HepG2 (cell line): ENCODE measurements around the gene ZNF763. TPM values are rescaled to one million over a fixed set of nuclear protein-coding genes. Genes with fewer than 3 reads are reported as not detected.

Source experiments
- ATAC-seq: fragments of 200-7000 bp; cut with Tn5 transposase; 3 replicates; pipeline ENCODE4 v1.9.1; 2020; ENCODE audit warnings: mild to moderate bottlenecking, moderate library complexity
- BruUV-seq: library from RNA; stranded (reverse); fragments of 400-500 nt; replicated peaks from 2 replicates; lab custom pipeline; 2021; lab: Mats Ljungman, UMichigan
- CTCF ChIA-PET: fragments of 300-600 bp; formaldehyde crosslinking; extraction: SDS; loops from one replicate; lab custom pipeline; 2021; ENCODE audit warnings: low total read pairs, inconsistent platforms, low intra/inter-chr PET ratio; lab: Yijun Ruan, JAX
- POLR2A ChIA-PET: fragments of 350-600 bp; sonication (Branson Sonifier 250); formaldehyde crosslinking; loops from one replicate; lab custom pipeline; 2020; ENCODE audit warnings: antibody characterized with exemption, inconsistent platforms; lab: Yijun Ruan, JAX
- DNase-seq: peaks from one replicate; pipeline ENCODE4 v3.0.0-alpha.2; 2015; ENCODE audit warnings: low spot score
- FAIRE-seq: peaks from 3 replicates; lab custom pipeline; 2011; peaks lifted over from hg19 to GRCh38; lab: Jason Lieb, UNC
- H2AFZ ChIP-seq: one replicate; pipeline ENCODE4 v1.6.1; 2011; ENCODE audit warnings: low read length, inconsistent platforms
- H3K27ac ChIP-seq: fragments of 300-600 bp; 3 replicates; pipeline ENCODE4 v1.8.0; 2011; ENCODE audit warnings: mixed run types, mild to moderate bottlenecking, mixed read lengths, low read length, inconsistent platforms; ENCODE audit not compliant: insufficient read depth; ENCODE audit errors: extremely low read length
- H3K27me3 ChIP-seq, 2 experiments: fragments of 200-600 bp in 1 of 2; 2 replicates in 1 of 2; 3 replicates in 1 of 2; pipeline versions ENCODE4 v1.6.0 to v1.8.0; 2011; ENCODE audit warnings: low read length in 2 of 2, mild to moderate bottlenecking in 2 of 2, moderate library complexity in 2 of 2, inconsistent platforms in 1 of 2; ENCODE audit not compliant: insufficient read depth in 2 of 2, control insufficient read depth in 1 of 2
- H3K36me3 ChIP-seq, 2 experiments: fragments of 200-600 bp in 1 of 2; replicated peaks in 1 of 2; 2 replicates in 1 of 2; 3 replicates in 1 of 2; pipeline versions ENCODE4 v1.5.1 to v1.8.0; 2011; ENCODE audit warnings: low read length in 2 of 2, inconsistent platforms in 1 of 2; ENCODE audit not compliant: insufficient read depth in 2 of 2, control insufficient read depth in 1 of 2
- H3K4me1 ChIP-seq: 2 replicates; pipeline ENCODE4 v1.5.1; 2012; ENCODE audit warnings: low read length, inconsistent platforms; ENCODE audit not compliant: insufficient read depth
- H3K4me2 ChIP-seq: 2 replicates; pipeline ENCODE4 v1.6.0; 2011; ENCODE audit warnings: low read depth, low read length, inconsistent platforms
- H3K4me3 ChIP-seq, 3 experiments: fragments of 200-600 bp in 1 of 3; sonication (generic), shearing (Covaris generic) in 1 of 3; replicated peaks in 1 of 3; 2 replicates each; pipeline ENCODE4 v1.5.1; 2011 to 2016; ENCODE audit warnings: low read length in 3 of 3, inconsistent platforms in 2 of 3, low read depth in 2 of 3, mild to moderate bottlenecking in 2 of 3, control low read depth in 1 of 3, mixed read lengths in 1 of 3; ENCODE audit not compliant: insufficient read depth in 1 of 3
- H3K79me2 ChIP-seq: one replicate; pipeline ENCODE4 v1.6.1; 2011; ENCODE audit warnings: low read length, inconsistent platforms; ENCODE audit not compliant: insufficient read depth
- H3K9ac ChIP-seq: 2 replicates; pipeline ENCODE4 v1.6.0; 2011; ENCODE audit warnings: mild to moderate bottlenecking, low read depth, low read length, inconsistent platforms; ENCODE audit not compliant: insufficient read depth
- H3K9me3 ChIP-seq: 2 replicates; pipeline ENCODE4 v1.5.1; 2012; ENCODE audit warnings: mild to moderate bottlenecking, low read length
- H4K20me1 ChIP-seq: 2 replicates; pipeline ENCODE4 v1.6.0; 2011; ENCODE audit warnings: inconsistent platforms, mild to moderate bottlenecking, low read length, moderate library complexity; ENCODE audit not compliant: insufficient read depth
- CHD4 ChIP-seq: fragments of 200-600 bp; sonication (generic); IDR thresholded peaks from 2 replicates; pipeline ENCODE4 v1.7.0; 2017; ENCODE audit warnings: mild to moderate bottlenecking, low read length, borderline replicate concordance
- FOSL2 ChIP-seq: sonication (generic); formaldehyde crosslinking; IDR thresholded peaks from 2 replicates; pipeline ENCODE4 v1.4.0; 2020; ENCODE audit warnings: missing genetic modification reagents
- FOXK2 ChIP-seq: fragments of 450-650 bp; IDR thresholded peaks from 2 replicates; pipeline ENCODE4 v1.6.1; 2016
- HIVEP1 ChIP-seq: sonication (generic); formaldehyde crosslinking; IDR thresholded peaks from 2 replicates; pipeline ENCODE4 v1.4.0; 2020; ENCODE audit warnings: mild to moderate bottlenecking, missing genetic modification reagents
- IKZF1 ChIP-seq: fragments of 450-650 bp; IDR thresholded peaks from 2 replicates; pipeline ENCODE4 v1.7.1; 2016
- SIN3B ChIP-seq: fragments of 150-350 bp; IDR thresholded peaks from 2 replicates; pipeline ENCODE4 v1.6.1; 2014; ENCODE audit warnings: low read length
- ZNF367 ChIP-seq: sonication (generic); formaldehyde crosslinking; IDR thresholded peaks from 2 replicates; pipeline ENCODE4 v1.4.0; 2020; ENCODE audit warnings: missing genetic modification reagents, borderline replicate concordance
- ZNF589 ChIP-seq: sonication (generic); formaldehyde crosslinking; conservative IDR thresholded peaks from 2 replicates; pipeline ENCODE4 v1.8.0; 2022; ENCODE audit warnings: mild to moderate bottlenecking, moderate library complexity, missing genetic modification reagents
- WGBS: methylation state at CpG from one replicate; pipeline ENCODE4 v1.1.6; 2017; ENCODE audit warnings: low lambda C conversion rate; 5-methylcytosine and 5-hydroxymethylcytosine counted together
- in situ Hi-C: cut with HindIII; loops from 2 replicates; pipeline ENCODE4 v1.10.0; 2017; ENCODE audit warnings: low pct_unique_long_range_greater_than_20kb; ENCODE audit not compliant: extremely low pct_ligation_motif_present
- intact Hi-C: fragments of 100-400 bp; cut with micrococcal nuclease; formaldehyde crosslinking; loops from one replicate; pipeline ENCODE4 v1.10.0; 2022; ENCODE audit not compliant: unreplicated experiment
- polyA plus RNA-seq, 8 experiments: library from polyadenylated mRNA; depleted of rRNA in 3 of 8; stranded (reverse) in 7 of 8; unstranded in 1 of 8; fragments of >200 nt; fragmentation: Illumina TruSeq in 4 of 8; extraction: Trizol in 4 of 8; gene quantifications; 2 replicates each; pipeline versions ENCODE4 v1.2.1 to v1.2.3, GENCODE V29; 2011 to 2016; ENCODE audit warnings: low read depth in 4 of 8, missing spikeins in 1 of 8, mixed read lengths in 1 of 8; ENCODE audit not compliant: insufficient read depth in 1 of 8
- total RNA-seq, 5 experiments: library from RNA; depleted of rRNA; stranded (reverse); fragments of >200 nt; fragmentation: Illumina TruSeq; extraction: Trizol; gene quantifications; 2 replicates each; pipeline ENCODE4 v1.2.3, GENCODE V29; 2016; ENCODE audit warnings: low read depth in 1 of 5
- TF ChIP-seq, protein P1 (sequence below): sonication (generic); formaldehyde crosslinking; IDR thresholded peaks from 2 replicates; pipeline ENCODE4 v1.4.0; 2020; ENCODE audit warnings: missing genetic modification reagents, borderline replicate concordance
- TF ChIP-seq, protein P2 (sequence below): sonication (generic); formaldehyde crosslinking; IDR thresholded peaks from 2 replicates; pipeline ENCODE4 v1.5.1; 2020; ENCODE audit warnings: mild to moderate bottlenecking, moderate library complexity, missing genetic modification reagents

Gene ZNF763
- total and polyA plus RNA-seq, 2 of the 13 experiments (the other 11 are each of a cell fraction or from before 2014, with no cell fraction given) = 0.08 to 0.42 TPM

GRCh38 chr19:11995174-11995573, 30.3 kb downstream of the ZNF763 start (continued):
- TF ChIP-seq, protein P1, sequence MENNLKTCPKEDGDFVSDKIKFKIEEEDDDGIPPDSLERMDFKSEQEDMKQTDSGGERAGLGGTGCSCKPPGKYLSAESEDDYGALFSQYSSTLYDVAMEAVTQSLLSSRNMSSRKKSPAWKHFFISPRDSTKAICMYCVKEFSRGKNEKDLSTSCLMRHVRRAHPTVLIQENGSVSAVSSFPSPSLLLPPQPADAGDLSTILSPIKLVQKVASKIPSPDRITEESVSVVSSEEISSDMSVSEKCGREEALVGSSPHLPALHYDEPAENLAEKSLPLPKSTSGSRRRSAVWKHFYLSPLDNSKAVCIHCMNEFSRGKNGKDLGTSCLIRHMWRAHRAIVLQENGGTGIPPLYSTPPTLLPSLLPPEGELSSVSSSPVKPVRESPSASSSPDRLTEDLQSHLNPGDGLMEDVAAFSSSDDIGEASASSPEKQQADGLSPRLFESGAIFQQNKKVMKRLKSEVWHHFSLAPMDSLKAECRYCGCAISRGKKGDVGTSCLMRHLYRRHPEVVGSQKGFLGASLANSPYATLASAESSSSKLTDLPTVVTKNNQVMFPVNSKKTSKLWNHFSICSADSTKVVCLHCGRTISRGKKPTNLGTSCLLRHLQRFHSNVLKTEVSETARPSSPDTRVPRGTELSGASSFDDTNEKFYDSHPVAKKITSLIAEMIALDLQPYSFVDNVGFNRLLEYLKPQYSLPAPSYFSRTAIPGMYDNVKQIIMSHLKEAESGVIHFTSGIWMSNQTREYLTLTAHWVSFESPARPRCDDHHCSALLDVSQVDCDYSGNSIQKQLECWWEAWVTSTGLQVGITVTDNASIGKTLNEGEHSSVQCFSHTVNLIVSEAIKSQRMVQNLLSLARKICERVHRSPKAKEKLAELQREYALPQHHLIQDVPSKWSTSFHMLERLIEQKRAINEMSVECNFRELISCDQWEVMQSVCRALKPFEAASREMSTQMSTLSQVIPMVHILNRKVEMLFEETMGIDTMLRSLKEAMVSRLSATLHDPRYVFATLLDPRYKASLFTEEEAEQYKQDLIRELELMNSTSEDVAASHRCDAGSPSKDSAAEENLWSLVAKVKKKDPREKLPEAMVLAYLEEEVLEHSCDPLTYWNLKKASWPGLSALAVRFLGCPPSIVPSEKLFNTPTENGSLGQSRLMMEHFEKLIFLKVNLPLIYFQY (CRISPR knock-in tag) = no peak
- TF ChIP-seq, protein P2, sequence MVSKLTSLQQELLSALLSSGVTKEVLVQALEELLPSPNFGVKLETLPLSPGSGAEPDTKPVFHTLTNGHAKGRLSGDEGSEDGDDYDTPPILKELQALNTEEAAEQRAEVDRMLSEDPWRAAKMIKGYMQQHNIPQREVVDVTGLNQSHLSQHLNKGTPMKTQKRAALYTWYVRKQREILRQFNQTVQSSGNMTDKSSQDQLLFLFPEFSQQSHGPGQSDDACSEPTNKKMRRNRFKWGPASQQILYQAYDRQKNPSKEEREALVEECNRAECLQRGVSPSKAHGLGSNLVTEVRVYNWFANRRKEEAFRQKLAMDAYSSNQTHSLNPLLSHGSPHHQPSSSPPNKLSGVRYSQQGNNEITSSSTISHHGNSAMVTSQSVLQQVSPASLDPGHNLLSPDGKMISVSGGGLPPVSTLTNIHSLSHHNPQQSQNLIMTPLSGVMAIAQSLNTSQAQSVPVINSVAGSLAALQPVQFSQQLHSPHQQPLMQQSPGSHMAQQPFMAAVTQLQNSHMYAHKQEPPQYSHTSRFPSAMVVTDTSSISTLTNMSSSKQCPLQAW (CRISPR knock-in tag) = no peak
- no peak for TF ChIP-seq ZNF589 (CRISPR knock-in tag)
- no peak for TF ChIP-seq IKZF1
- TF ChIP-seq SIN3B = no peak
- TF ChIP-seq, all 625 proteins: peak for 0

DNA sequence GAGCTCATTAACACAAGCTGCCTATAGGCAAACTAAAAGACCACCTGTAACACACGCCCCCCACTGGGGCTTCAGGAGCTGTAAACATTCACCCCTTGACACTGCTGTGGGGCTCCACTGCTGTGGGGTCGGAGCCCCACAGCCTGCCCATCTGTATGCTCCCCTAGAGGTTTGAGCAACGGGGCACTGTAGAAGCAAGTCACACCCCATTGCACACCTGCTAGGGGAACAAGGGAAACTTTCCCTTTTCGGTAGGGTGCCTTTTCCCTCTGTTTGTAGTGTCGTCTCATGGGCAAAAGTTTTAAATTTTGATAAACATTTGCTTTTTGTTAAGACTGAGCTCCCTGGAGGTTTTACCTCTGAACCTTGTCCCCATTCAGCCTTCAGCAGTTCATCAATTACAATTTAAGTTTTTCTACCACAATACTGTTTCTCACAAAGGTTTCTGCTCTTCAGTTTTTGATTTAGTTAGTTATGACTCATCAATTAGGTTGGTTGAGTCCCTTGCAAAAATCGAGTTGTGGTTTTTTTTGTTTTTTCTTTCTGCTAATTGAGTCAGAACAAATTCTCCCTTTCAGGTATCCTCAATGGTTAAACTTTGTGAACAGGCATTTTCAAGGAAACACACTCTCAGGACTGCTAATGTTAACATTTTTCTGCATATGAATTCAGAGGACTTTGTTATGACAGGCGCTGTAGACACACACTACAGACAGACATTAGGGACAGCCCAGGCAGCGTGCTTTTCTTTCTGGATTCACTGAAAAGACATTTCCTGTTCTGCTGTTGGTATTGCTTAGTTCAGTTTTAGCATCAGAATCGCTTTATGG, 35.5 kb downstream of the ZNF763 start:
- no peak for DNase-seq
- Histone ChIP-seq H3K9me3 (no peaks in the 10 kb centered on the region), H3K27ac (no peak overlapping the region), H3K79me2 (no peaks in the 10 kb centered on the region), H3K4me2 (peak overlapping the region; percentile 43), H3K27me3 (no peaks in the 10 kb centered on the region), H2AFZ (no peak overlapping the region), H4K20me1 (no peaks in the 10 kb centered on the region), H3K36me3 (no peaks in the 10 kb centered on the region), H3K9ac (no peak overlapping the region; the same call in 1 of the 2 replicates), H3K4me3 (peak overlapping the region in 1 of 3 experiments; percentile 6; a peak in 1 of 6 replicates), H3K4me1 (peaks cover 19% of the 10 kb centered on the region)
- ChIA-PET POLR2A (no interaction called here), CTCF (no interaction called here)
- intact Hi-C loops (no loop called here), in situ Hi-C loops (no loop called here)
- no peak for FAIRE-seq
- WGBS = 22% methylated on average over 6 of the region's 9 CpGs
- ATAC-seq = peak; percentile 31; the same call in 1 of the 3 replicates
- BruUV-seq = no TSS peak
- TF ChIP-seq IKZF1 = no peak
- TF ChIP-seq CHD4 = no peak
- no peak for TF ChIP-seq ZNF367
- TF ChIP-seq HIVEP1 (CRISPR knock-in tag) = no peak
- no peak for TF ChIP-seq FOSL2 (CRISPR knock-in tag)
- TF ChIP-seq FOXK2 = no peak
